Nucleus accumbens (tissue), 56 donors: ENCODE measurements around the gene CCNG1.
"Not testable (repeated sequence)": the region's sequence is repeated elsewhere in the genome, so short reads cannot be mapped to it uniquely, and the experiment has no call there.

Source experiments
- DNase-seq, 56 donors: peaks; one replicate each; lab custom pipeline; 2025; lab: John Stamatoyannopoulos, UW

Gene CCNG1

DNA sequence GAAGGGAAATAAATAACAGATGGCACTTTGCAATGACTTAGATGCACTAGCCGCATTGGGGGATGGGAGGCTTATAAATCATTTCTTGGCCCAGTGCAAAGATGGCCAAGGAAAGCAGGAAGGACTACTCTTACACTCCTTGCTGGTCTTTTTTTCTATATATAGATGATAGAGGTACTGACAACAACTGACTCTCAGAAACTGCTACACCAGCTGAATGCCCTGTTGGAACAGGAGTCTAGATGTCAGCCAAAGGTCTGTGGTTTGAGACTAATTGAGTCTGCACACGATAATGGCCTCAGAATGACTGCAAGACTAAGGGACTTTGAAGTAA lies 1.7 kb downstream of the CCNG1 start:
- no peak for DNase-seq

DNA sequence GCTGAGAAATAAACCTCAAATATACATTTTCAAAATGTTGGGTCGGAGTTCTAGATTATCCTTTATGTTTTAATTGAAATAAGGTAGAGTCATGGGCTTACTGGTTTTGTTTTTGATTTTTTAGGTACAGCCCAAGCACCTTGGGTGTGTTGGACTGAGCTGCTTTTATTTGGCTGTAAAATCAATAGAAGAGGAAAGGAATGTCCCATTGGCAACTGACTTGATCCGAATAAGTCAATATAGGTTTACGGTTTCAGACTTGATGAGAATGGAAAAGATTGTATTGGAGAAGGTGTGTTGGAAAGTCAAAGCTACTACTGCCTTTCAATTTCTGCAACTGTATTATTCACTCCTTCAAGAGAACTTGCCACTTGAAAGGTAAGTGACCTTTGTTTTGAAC lies 3.6 kb downstream of the CCNG1 start:
- no peak for DNase-seq

DNA sequence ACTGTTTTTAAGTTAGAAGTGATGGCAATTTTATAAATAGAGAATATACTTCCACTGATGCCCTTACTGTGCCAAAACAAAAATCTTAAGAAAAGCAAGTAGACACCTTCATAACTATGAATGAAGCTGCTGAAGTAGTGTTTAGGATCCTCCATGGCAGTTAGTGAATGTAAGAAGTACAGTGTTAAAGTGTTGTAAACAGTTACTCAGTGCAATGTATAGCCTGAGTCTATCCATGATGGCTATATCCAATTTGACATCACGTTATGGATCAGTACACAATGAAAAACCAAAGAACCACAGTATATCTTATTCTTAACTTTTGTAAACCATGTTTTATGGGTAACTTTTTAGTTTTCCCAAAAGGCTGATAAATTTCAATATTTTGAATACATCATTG lies 7.1 kb downstream of the CCNG1 start:
- no peak for DNase-seq

DNA sequence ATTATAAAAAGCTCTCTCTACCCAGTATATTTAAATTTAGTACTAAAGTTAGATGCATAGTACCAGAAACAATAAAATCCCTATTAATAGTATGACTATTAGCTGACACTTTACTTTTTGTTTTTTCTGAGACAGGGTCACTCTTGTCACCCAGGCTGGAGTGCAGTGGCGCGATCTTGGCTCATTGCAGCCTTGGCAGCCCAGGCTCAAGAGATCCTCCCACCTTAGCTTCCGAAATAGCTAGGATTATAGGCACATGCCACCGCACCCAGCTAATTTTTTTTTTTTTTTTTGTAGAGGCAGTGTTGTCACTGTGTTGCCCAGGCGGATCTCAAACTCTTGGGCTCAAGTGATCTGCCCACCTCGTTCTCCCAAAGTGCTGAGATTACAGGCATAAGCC lies 8.0 kb downstream of the CCNG1 start:
- DNase-seq, result no peak

DNA sequence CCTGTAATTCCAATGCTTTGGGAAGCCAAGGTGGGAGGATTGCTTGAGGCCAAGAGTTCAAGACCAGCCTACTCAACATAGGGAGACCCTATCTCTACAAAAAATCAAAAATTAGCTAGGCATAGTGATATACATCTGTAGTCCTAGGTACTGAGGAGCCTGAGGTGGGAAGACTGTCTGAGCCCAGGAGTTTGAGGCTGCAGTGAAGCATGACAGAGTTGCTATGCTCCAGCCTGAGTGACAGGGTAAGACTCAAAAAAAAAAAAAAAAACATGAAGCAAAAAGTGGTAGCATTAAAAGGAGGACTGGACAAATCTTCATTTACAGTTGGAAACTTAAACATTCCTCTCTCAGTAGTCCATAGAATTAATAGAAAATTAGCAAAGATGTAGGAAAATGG lies 9.8 kb downstream of the CCNG1 start:
- DNase-seq, result no peak

DNA sequence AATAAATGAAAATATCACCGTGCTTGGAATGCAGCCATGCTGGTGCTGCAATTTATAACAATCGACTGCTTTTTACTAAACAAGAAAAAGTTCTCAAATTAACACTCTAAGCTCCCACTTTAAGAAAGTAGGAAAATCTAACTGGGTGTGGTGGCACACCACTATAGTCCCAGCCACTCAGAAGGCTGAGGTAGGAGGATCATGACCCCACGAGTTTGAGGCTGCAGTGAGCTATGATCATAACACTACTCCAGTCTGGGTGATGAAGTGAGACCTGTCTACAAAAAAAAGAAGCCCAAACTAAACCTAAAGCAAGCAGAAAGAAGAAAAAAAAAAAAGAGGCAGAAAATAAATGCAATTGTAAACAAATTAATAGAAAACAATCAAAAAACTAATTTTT lies 10.5 kb downstream of the CCNG1 start:
- no peak for DNase-seq

DNA sequence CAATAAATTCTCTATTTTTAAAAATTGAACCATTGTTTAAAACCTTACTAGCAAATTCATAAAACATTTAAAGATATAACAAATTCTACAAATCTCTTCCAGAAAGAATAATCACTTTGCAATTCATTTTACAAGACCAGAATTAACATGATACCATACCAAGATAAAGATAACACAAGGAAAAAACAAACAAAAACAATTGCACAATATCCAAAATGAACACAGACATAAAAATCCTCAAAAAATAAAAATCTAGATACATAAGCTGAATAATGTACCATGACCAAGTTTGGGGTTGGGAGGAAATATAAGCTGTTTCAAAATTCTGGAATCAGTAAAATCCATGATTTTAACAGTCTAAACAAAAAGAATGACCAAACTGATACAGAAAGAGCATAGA lies 11.1 kb downstream of the CCNG1 start:
- DNase-seq, result no peak

DNA sequence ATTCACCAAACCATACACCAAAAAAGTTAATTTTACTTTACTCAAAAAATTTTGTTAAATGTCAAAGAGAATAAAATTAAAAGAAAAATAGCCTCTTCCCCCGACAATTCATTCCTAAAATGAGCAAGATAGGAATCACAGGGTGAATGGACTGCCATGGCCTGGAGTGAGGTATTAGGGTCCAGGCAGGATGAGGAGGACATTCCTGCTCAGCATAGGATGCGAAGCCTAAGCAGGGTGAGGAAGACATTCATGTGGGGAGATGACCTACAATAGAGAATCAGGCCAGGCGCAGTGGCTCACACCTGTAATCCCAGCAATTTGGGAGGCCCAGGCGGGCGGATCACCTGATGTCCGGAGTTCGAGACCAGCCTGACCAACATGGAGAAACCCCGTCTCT lies 14.1 kb downstream of the CCNG1 start:
- DNase-seq, result no peak

DNA sequence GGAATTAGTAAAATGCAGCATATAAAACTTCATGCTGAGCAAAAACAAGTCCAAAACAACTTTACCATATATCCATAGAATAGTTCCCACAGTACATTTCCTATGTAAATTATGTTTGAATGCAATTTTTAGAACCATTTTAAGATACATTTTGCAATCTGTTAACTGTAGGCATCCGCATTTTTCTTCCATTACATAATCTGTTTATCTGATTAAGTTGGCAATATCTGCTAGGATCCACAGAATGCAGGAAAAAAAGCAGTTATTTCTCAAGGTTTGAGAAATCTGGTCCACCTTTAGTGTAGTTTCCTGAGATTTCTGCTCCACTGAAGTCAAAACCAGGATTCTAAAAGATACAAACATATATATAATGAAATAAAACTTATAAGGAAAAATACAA lies 16.3 kb downstream of the CCNG1 start:
- DNase-seq, result no peak

DNA sequence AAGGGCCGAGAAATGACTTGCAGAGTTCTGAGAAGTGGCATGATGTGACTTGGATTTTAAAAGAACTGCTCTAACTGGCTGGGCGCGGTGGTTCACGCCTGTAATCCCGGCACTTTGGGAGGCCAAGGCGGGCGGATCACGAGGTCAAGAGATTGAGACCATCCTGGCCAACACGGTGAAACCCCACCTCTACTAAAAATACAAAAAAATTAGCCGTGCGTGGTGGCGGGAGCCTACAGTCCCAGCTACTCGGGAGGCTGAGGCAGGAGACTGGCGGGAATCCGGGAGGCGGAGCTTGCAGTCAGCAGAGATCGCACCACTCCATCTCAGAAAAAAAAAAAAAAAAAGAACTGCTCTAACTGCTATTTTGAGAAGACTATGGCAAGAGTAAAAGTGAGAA lies 18.0 kb downstream of the CCNG1 start:
- not testable (repeated sequence) for DNase-seq

DNA sequence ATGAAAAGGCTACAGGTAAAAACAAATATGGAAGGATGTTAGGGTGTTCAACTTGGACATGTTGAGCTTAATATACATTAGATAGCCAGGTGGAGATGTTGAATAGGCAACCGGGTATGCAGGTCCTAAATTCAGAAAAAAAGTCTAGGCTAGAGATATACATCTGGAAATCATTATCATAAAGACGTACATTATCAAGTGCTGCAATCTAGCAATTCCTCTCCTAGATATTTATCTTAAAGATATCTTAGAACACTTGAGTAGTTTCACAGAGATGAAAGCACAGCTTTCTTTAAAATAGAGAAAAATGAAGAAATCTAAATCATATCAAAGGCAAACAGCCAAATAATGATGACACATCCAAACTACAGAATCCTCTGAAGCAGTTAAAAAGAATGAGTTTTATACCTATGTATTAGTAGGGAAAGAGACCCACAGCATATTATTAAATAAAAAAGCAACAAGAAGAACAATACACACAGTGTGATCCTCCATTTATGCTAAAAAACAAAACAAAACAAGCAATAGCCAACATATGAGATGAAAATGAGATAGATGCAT lies 18.7 kb downstream of the CCNG1 start:
- no peak for DNase-seq

DNA sequence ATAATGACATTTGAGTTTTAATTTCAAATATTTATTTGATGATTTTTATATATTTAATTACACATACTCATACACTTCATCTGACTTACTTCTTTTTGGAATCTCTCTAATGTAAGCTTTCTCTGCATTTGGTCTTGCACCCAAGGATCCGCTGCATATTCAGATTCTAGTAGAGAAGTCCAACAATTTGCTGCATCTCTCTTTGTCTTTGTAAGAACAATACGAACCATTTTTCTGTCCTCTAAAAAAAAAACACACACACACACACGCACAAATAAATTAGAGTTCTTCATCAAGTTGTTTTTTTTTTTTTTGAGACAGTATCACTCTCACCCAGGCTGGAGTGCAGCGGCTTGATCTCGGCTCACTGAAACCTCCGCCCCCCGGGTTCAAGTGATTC lies 19.4 kb downstream of the CCNG1 start:
- peak in 1 of 56 donors; percentile 2 for DNase-seq

DNA sequence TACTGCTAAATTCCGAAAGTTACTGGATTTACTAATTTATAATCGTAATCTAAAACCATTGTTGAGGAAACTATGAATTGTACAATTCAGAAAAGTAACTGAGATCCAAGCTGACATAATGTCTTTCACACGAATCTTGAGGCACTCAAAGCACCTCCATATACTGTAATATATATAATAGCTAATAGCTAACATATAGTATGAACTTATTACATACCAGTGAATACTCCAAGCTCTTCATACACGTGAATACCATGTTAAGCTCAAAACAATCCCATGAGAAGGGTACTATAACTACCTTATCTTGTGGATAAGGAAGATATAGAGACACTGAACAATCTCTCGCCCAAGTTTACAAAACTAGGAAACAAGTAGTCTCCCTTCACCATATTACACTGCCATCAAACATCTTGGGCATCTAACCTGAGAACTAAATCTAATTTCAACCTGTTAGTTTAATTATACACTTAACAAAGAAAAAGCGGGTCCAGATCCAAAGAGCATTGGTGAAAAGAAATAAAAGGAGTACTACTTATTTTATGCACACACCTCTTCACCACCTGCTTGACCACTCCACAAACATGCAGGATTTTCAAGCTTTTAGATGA lies 21.5 kb downstream of the CCNG1 start:
- DNase-seq, result no peak

DNA sequence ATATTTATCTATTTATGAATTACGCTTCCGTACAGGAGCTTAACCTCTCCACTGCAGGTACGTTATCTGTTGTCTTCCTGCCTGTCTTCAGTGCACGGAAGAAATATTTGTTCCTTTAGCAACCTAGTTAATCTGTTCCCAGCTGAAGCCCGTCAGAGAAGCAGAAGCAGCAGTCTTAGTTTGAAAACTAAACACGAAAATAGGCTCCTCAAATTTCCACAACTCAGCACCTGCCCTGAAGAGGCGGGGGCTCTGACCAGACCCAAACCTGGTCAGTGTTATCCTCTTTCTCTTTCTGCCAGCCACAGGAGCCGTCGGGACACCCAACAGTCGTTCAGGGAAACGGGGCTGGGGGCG lies 22.0 kb downstream of the CCNG1 start:
- no peak for DNase-seq

DNA sequence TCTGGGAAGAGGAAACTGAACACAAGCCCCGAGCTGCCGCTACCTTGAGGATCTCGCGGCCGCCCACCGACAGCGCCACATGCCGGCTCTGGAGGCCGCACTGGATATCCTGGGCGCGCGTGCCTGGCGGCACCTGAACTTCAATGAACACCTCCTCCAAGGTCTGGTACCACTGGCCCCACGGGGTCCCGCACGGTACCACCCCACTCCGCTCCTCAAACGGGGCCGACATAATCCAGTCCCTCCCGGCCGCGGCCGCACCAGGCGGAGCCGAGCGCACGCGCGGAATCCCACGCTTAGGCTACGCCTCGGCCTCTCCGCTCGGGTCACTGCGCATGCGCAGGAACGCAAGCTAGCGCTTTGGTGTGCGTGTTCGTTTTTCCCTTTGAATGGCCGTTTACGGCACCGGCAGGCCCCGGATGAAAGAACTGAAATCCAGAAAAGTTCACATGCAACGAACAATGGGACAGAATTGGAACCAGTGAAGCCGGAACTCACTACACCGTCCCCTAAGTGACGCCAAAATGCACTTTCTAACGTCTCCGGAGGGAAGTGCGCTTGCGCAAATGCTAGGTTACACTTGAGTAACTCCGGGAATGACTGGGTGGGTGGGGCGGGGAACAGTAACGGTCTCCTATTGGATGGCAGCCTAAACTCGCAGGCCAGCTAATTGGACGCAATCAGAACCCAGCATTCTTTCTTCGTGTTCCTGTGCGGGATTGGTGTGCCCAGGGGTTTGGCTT lies 22.6 kb downstream of the CCNG1 start, which contains the start of gene NUDCD2:
NUDCD2 (minus strand) TSS at position 284 of the 743 bp plus-strand sequence; CDS start at position 232, 52 bp downstream.
- DNase-seq, result peak; percentile 87 to 99 (median 97)

DNA sequence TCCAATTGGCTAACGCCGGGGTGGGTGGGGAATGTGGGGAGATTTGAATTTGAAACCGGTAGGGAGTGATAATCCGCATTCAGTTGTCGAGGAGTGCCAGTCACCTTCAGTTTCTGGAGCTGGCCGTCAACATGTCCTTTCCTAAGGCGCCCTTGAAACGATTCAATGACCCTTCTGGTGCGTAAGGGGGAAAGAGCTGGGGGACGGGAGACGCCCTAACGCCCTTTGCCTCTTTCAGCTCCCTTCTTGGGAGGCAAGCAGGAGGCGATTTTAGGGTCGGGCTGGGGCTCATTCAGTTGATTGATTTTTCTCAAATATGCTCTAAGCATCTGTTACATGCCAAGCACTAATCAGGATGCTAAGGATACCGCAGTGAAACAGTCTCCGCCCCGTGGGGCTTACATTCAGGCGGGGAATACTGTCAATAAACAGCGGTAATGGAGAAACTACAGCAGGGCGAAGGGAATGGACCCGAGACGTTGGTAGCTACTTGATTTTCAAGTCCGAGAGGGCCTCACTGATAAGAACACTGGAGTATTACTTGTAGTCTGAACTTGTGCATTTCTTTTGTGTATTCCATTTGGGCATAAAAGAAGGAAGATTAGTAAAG lies 23.3 kb downstream of the CCNG1 start, which contains the start of gene HMMR:
HMMR (plus strand) TSS at position 71 of the 610 bp plus-strand sequence; CDS start at position 132, 61 bp downstream.
- DNase-seq, result no peak

DNA sequence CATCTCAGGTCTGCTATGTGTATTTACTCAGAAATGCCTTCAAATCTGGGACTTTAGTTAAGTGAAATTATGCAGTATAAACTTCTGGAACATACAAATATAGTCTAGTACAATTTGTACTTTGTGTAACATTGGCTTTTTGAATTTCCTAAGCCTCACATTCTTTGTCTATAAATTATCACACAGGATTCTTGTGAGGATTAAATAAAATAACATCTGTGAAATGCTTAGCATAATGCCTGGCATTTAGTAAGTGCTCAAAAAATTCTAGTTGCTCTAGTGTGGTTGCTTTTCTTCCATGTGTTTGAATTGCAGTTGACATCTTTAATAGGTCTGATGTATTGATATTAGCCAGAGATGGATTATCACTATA lies 25.7 kb downstream of the CCNG1 start:
- DNase-seq, result no peak

DNA sequence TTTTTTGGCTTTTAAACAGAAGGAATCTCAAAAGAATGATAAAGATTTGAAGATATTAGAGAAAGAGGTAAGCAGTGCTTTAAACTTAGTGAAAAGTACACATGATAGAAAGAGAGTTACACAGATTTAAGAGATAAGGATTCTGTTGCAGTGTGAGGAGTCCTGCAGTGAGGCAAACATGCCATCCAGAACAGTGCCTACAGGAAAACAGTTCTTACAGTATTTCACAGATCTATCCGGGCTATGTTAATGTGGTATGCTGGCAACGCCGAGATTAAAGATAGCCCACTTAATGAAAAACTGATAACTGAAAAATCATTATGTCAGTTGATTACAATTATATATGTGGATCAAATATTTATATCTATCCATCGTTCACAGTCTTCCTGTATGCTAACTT lies 30.3 kb downstream of the CCNG1 start:
- no peak for DNase-seq

DNA sequence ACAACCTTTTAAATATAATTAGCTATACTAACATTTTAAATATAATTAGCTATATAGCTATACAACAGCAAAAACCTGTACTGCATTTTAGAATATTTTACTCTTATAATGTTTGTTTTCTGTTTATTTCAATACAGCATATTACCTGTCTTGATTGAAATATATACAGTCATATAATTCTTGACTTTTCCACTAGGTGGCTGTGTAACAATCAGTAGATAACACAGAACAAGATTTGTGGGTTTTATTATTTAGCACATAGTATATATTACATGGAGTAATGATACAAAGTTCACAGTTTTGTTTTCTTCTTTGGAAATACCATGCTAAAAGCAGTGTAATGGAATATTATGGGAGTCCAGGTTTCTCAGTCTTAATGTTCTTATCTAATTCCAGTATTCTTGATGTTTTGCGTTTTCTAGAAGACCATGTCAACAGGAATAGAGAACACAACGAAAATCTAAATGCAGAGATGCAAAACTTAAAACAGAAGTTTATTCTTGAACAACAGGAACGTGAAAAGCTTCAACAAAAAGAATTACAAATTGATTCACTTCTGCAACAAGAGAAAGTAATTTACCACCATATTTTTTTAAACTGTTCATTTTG lies 36.3 kb downstream of the CCNG1 start:
- no peak for DNase-seq

DNA sequence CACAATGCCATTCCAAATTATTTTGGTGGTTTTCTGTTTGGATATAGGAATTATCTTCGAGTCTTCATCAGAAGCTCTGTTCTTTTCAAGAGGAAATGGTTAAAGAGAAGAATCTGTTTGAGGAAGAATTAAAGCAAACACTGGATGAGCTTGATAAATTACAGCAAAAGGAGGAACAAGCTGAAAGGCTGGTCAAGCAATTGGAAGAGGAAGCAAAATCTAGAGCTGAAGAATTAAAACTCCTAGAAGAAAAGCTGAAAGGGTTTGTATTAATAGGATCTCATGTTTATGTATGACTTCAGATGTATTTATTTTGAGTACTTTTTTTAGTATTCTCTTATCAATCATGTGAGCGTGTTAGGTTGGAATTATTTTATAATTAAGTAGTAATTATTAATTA lies 38.0 kb downstream of the CCNG1 start:
- DNase-seq, result no peak
